MM.1S (cell line): ENCODE results near the gene KCNAB3.

Experiments
- DNase-seq: peaks from one replicate; pipeline ENCODE4 v3.0.0-alpha.2; 2015
- H2AFZ ChIP-seq: fragments of 300-600 bp; sonication (generic); 2 replicates; pipeline ENCODE4 v1.6.0; 2016; ENCODE audit warnings: antibody characterized with exemption, low read length
- H3F3A ChIP-seq: fragments of 300-600 bp; sonication (generic); 2 replicates; pipeline ENCODE4 v1.6.1; 2016; ENCODE audit warnings: mild to moderate bottlenecking, antibody characterized with exemption, low read length, moderate library complexity, mixed read lengths; ENCODE audit not compliant: insufficient read depth
- H3K27ac ChIP-seq: fragments of 300-600 bp; sonication (generic); 2 replicates; pipeline ENCODE4 v1.5.1; 2016; ENCODE audit warnings: mild to moderate bottlenecking, low read length
- H3K27me3 ChIP-seq: fragments of 300-600 bp; sonication (generic); replicated peaks from 2 replicates; pipeline ENCODE4 v1.6.0; 2016; ENCODE audit warnings: low read length; ENCODE audit not compliant: insufficient read depth
- H3K36me3 ChIP-seq: fragments of 300-600 bp; sonication (generic); replicated peaks from 2 replicates; pipeline ENCODE4 v1.6.1; 2016; ENCODE audit warnings: mild to moderate bottlenecking, low read length, mixed read lengths; ENCODE audit not compliant: insufficient read depth
- H3K4me1 ChIP-seq: fragments of 300-600 bp; sonication (generic); 2 replicates; pipeline ENCODE4 v1.6.1; 2016; ENCODE audit warnings: low read length, mixed read lengths
- H3K4me2 ChIP-seq: fragments of 300-600 bp; sonication (generic); 2 replicates; pipeline ENCODE4 v1.6.0; 2016; ENCODE audit warnings: low read depth, low read length
- H3K4me3 ChIP-seq: fragments of 300-600 bp; sonication (generic); 2 replicates; pipeline ENCODE4 v1.5.1; 2016; ENCODE audit warnings: low read length, mixed read lengths
- H3K79me2 ChIP-seq: fragments of 300-600 bp; sonication (generic); 2 replicates; pipeline ENCODE4 v1.6.1; 2016; ENCODE audit warnings: mixed run types, low read length, mixed read lengths
- H3K9ac ChIP-seq: fragments of 300-600 bp; sonication (generic); 2 replicates; pipeline ENCODE4 v1.6.1; 2016; ENCODE audit warnings: low read length, mixed read lengths
- H3K9me2 ChIP-seq: fragments of 300-600 bp; sonication (generic); replicated peaks from 2 replicates; pipeline ENCODE4 v1.6.1; 2016; ENCODE audit warnings: mild to moderate bottlenecking, low read length, mixed read lengths; ENCODE audit not compliant: insufficient read depth
- H3K9me3 ChIP-seq: fragments of 300-600 bp; sonication (generic); replicated peaks from 2 replicates; pipeline ENCODE4 v1.6.1; 2016; ENCODE audit warnings: mild to moderate bottlenecking, low read length, mixed read lengths; ENCODE audit not compliant: insufficient read depth
- H4K20me1 ChIP-seq: fragments of 300-600 bp; sonication (generic); 2 replicates; pipeline ENCODE4 v1.6.1; 2016; ENCODE audit warnings: mild to moderate bottlenecking, low read length, moderate library complexity, mixed read lengths; ENCODE audit not compliant: insufficient read depth
- EZH2 ChIP-seq: fragments of 300-600 bp; sonication (generic); optimal IDR thresholded peaks from 2 replicates; pipeline ENCODE3; 2017; ENCODE audit warnings: low read depth, mild to moderate bottlenecking, antibody characterized with exemption, low read length, mixed read lengths
- EZH2phosphoT487 ChIP-seq: fragments of 300-600 bp; sonication (generic); IDR thresholded peaks from 2 replicates; pipeline ENCODE4 v1.6.1; 2018; ENCODE audit warnings: antibody characterized with exemption, low read length
- TF ChIP-seq, protein P1 (sequence below): fragments of 300-600 bp; sonication (generic); IDR thresholded peaks from 2 replicates; pipeline ENCODE4 v1.5.1; 2016; ENCODE audit warnings: antibody characterized with exemption, low read length, mixed read lengths

Gene KCNAB3

DNA sequence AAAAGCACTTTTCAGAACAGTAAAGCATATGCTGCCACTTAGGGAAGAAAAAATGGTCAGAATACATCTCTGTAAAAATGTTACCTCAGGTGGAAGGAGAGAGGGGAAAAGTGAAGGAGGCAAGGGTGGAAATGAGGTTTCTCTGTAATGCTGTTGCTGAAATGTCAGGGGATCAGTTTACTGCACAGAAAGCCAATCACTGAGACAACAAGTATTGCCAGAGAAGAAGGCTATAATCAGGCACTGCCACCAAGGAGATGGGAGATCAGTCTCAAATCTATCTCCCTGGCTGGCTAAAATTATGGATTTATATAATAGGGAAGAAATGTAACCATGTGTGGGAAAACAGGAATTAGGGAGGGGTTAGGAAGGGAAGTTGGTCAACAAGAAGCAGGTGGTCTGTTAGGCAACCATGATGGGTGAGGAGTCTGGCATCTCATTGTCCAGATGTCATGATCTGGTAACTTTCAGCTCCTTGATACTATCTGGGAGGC, 45.0 kb upstream of the KCNAB3 start:
- no peaks in the 10 kb centered on the region for H3K36me3 ChIP-seq
- H2AFZ ChIP-seq = no peak overlapping the region
- no peaks in the 10 kb centered on the region for H3K79me2 ChIP-seq
- no peaks in the 10 kb centered on the region for H4K20me1 ChIP-seq
- no peaks in the 10 kb centered on the region for H3F3A ChIP-seq
- no peaks in the 10 kb centered on the region for H3K4me1 ChIP-seq
- no peak for DNase-seq
- peaks cover 63% of the 10 kb centered on the region for H3K27me3 ChIP-seq
- H3K9ac ChIP-seq = no peak overlapping the region
- no peak for TF ChIP-seq EZH2
- TF ChIP-seq, protein P1, sequence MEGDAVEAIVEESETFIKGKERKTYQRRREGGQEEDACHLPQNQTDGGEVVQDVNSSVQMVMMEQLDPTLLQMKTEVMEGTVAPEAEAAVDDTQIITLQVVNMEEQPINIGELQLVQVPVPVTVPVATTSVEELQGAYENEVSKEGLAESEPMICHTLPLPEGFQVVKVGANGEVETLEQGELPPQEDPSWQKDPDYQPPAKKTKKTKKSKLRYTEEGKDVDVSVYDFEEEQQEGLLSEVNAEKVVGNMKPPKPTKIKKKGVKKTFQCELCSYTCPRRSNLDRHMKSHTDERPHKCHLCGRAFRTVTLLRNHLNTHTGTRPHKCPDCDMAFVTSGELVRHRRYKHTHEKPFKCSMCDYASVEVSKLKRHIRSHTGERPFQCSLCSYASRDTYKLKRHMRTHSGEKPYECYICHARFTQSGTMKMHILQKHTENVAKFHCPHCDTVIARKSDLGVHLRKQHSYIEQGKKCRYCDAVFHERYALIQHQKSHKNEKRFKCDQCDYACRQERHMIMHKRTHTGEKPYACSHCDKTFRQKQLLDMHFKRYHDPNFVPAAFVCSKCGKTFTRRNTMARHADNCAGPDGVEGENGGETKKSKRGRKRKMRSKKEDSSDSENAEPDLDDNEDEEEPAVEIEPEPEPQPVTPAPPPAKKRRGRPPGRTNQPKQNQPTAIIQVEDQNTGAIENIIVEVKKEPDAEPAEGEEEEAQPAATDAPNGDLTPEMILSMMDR = no peak
- no peak overlapping the region for H3K4me3 ChIP-seq
- H3K9me2 ChIP-seq = no peaks in the 10 kb centered on the region
- H3K27ac ChIP-seq = no peak overlapping the region
- no peaks in the 10 kb centered on the region for H3K9me3 ChIP-seq
- no peak overlapping the region for H3K4me2 ChIP-seq

DNA sequence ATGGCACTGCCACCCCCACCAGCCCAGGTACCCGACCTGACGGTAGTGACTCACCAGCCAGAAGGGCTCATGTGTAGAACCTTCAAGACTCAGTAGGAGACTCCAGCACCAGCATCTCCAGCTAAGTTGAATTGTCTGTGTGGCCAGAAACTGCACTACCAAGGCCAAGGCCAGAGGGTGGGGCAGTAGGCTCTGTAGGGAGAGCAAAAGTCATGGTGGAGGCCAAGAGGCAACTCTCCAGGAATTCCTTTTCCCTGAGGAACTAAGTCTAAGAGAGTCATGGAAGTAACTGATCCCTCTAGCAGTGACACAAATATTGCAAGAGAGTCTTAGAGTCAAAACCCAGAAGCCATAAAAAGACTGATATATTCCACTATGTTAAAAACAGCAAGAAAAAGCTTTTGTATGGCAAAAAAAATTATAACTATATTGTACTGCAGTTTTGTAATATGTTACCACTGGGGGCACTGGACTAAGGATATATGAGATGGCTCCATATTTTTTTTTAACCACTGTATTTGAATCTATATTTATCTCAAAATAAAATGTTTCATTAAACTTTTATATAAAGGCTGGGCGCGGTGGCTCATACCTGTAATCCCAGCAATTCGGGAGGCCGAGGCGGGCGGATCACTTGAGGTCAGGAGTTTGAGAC, 42.6 kb upstream of the KCNAB3 start:
- Histone ChIP-seq H3K9me2 (no peaks in the 10 kb centered on the region), H3K4me2 (no peak overlapping the region), H3K9me3 (no peaks in the 10 kb centered on the region), H3K79me2 (no peaks in the 10 kb centered on the region), H2AFZ (no peak overlapping the region), H3K36me3 (no peaks in the 10 kb centered on the region), H3K9ac (no peak overlapping the region), H4K20me1 (no peaks in the 10 kb centered on the region), H3K4me3 (no peak overlapping the region), H3K27me3 (peaks cover 47% of the 10 kb centered on the region), H3F3A (no peaks in the 10 kb centered on the region), H3K27ac (no peak overlapping the region), H3K4me1 (no peaks in the 10 kb centered on the region)
- no peak for DNase-seq
- TF ChIP-seq, protein P1 = no peak
- TF ChIP-seq EZH2phosphoT487 = no peak
- TF ChIP-seq EZH2 = no peak

DNA sequence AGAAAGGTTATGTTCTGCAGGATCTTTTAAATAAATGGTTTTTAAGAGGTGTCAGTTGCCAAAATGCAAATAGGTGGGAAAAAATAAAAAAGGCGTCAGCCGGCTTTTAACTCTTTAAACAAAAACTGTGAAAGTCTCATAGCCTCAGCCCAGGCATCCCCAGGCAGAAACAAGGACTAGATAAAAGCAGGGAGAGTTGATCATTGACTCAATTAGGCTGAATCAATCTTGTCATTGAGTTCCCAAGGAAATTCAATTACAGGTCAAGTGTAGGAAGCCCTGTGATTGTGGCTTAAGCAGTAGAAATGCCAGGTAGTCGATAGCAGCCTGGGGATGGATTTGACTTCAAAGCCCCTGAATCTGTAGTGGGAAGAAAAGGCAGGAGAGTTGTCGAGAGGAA, 42.0 kb upstream of the KCNAB3 start:
- Histone ChIP-seq H3K4me2 (no peak overlapping the region), H2AFZ (no peak overlapping the region), H3K79me2 (no peaks in the 10 kb centered on the region), H3K9me3 (no peaks in the 10 kb centered on the region), H3K36me3 (no peaks in the 10 kb centered on the region), H3K27ac (no peak overlapping the region), H4K20me1 (no peaks in the 10 kb centered on the region), H3K4me3 (no peak overlapping the region), H3K4me1 (no peaks in the 10 kb centered on the region), H3K9ac (no peak overlapping the region), H3F3A (no peaks in the 10 kb centered on the region), H3K27me3 (peaks cover 41% of the 10 kb centered on the region), H3K9me2 (no peaks in the 10 kb centered on the region)
- no peak for DNase-seq
- TF ChIP-seq EZH2 (no peak), EZH2phosphoT487 (no peak)
- TF ChIP-seq, protein P1 = no peak
